SU-DHL-6 (cell line): ENCODE data around the gene HOMER2.
"Not testable (repeated sequence)": the region's sequence is repeated elsewhere in the genome, so short reads cannot be mapped to it uniquely, and the experiment has no call there.

Experiments used
- EZH2phosphoT487 ChIP-seq: fragments of 200-600 bp; sonication (generic), shearing (Covaris generic); conservative IDR thresholded peaks from 2 replicates; pipeline ENCODE4 v1.6.1; 2018; ENCODE audit warnings: mild to moderate bottlenecking, antibody characterized with exemption, low read length, moderate library complexity, mixed read lengths
- TF ChIP-seq, protein P1 (sequence below): fragments of 200-600 bp; sonication (generic); IDR thresholded peaks from one replicate; pipeline ENCODE4 v1.5.1; 2017; ENCODE audit warnings: antibody characterized with exemption, mild to moderate bottlenecking, low read length, moderate library complexity; ENCODE audit not compliant: insufficient read depth, poor library complexity, severe bottlenecking

DNA sequence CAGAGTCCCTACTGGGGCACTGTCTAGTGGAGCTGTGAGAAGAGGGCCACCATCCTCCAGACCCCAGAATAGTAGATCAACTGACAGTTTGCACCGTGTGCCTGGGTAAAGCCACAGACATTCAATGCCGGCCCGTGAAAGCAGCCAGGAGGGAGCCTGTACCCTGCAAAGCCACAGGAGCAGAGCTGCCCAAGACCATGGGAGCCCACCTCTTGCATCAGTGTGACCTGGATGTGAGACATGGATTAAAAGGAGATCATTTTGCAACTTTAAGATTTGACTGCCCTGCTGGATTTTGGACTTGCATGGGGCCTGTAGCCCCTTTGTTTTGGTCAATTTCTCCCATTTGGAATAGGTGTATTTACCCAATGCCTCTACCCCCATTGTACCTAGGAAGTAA is 86.5 kb downstream of the HOMER2 start:
- TF ChIP-seq, protein P1, sequence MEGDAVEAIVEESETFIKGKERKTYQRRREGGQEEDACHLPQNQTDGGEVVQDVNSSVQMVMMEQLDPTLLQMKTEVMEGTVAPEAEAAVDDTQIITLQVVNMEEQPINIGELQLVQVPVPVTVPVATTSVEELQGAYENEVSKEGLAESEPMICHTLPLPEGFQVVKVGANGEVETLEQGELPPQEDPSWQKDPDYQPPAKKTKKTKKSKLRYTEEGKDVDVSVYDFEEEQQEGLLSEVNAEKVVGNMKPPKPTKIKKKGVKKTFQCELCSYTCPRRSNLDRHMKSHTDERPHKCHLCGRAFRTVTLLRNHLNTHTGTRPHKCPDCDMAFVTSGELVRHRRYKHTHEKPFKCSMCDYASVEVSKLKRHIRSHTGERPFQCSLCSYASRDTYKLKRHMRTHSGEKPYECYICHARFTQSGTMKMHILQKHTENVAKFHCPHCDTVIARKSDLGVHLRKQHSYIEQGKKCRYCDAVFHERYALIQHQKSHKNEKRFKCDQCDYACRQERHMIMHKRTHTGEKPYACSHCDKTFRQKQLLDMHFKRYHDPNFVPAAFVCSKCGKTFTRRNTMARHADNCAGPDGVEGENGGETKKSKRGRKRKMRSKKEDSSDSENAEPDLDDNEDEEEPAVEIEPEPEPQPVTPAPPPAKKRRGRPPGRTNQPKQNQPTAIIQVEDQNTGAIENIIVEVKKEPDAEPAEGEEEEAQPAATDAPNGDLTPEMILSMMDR = not testable (repeated sequence)
- not testable (repeated sequence) for TF ChIP-seq EZH2phosphoT487
